ENCODE results near the gene LETM1. TPM values are rescaled to one million over a fixed set of nuclear protein-coding genes. Genes with fewer than 3 reads are reported as not detected.

Gene LETM1
- polyA plus RNA-seq, 1 experiment: 17.1 TPM

GRCh38 chr4:1821679-1822567 is 34.0 kb downstream of the LETM1 start:
- TF ChIP-seq CTCF (IDR thresholded peaks at IDR 0.05; ENCODE audit: insufficient read depth, low read depth, low read length): no peak
- CTCF ChIA-PET: interaction anchor here (1.4 to 1.6 kb wide), 3 partner anchors 13 to 77 kb away, joined by 3 to 6 read pairs (median 3); no protein-coding TSS in a partner anchor
- Histone ChIP-seq H3K27me3 (ENCODE audit: control insufficient read depth, insufficient read depth, low read length) (no peaks in the 10 kb centered on the region), H3K36me3 (ENCODE audit: control insufficient read depth, insufficient read depth, low read length) (peaks cover 37% of the 10 kb centered on the region), H3K4me3 (ENCODE audit: low read depth, low read length) (no peak overlapping the region)
- no peak for DNase-seq (ENCODE audit: low read depth)
- POLR2A ChIA-PET: no interaction called here

- POLR2A ChIA-PET: no interaction called here
- no peak for TF ChIP-seq CTCF (IDR thresholded peaks at IDR 0.05; ENCODE audit: insufficient read depth, low read depth, low read length)
- Histone ChIP-seq H3K36me3 (ENCODE audit: control insufficient read depth, insufficient read depth, low read length) (peaks cover 32% of the 10 kb centered on the region), H3K27me3 (ENCODE audit: control insufficient read depth, insufficient read depth, low read length) (no peaks in the 10 kb centered on the region), H3K4me3 (ENCODE audit: low read depth, low read length) (no peak overlapping the region)
- DNase-seq (ENCODE audit: low read depth): no peak
- CTCF ChIA-PET: interaction anchor here (0.9 to 1.5 kb wide), 2 partner anchors 31 to 79 kb away, joined by 3 to 4 read pairs; no protein-coding TSS in a partner anchor
Measured at GRCh38 chr4:1819816-1820215, 36.1 kb downstream of the LETM1 start.

- CTCF ChIA-PET: interaction anchor here (0.9 to 2.6 kb wide), 5 partner anchors 9 to 79 kb away, joined by 4 to 6 read pairs (median 4); no protein-coding TSS in a partner anchor
- Histone ChIP-seq H3K36me3 (ENCODE audit: control insufficient read depth, insufficient read depth, low read length) (peaks cover 36% of the 10 kb centered on the region), H3K27me3 (ENCODE audit: control insufficient read depth, insufficient read depth, low read length) (no peaks in the 10 kb centered on the region), H3K4me3 (ENCODE audit: low read depth, low read length) (no peak overlapping the region)
- TF ChIP-seq CTCF (IDR thresholded peaks at IDR 0.05; ENCODE audit: insufficient read depth, low read depth, low read length): no peak
- POLR2A ChIA-PET: no interaction called here
- DNase-seq (ENCODE audit: low read depth): no peak
Measured at GRCh38 chr4:1819284-1819683, 36.7 kb downstream of the LETM1 start.

- CTCF ChIA-PET: interaction anchor here (0.8 to 1.2 kb wide), 3 partner anchors 9 to 83 kb away, joined by 4 to 5 read pairs (median 5); no protein-coding TSS in a partner anchor
Measured at GRCh38 chr4:1815997-1816860, 39.7 kb downstream of the LETM1 start.

More at GRCh38 chr4:1815997-1816860, 39.7 kb downstream of the LETM1 start:
- TF ChIP-seq CTCF (IDR thresholded peaks at IDR 0.05; ENCODE audit: insufficient read depth, low read depth, low read length): no peak
- Histone ChIP-seq H3K4me3 (ENCODE audit: low read depth, low read length) (no peak overlapping the region), H3K36me3 (ENCODE audit: control insufficient read depth, insufficient read depth, low read length) (peaks cover 23% of the 10 kb centered on the region), H3K27me3 (ENCODE audit: control insufficient read depth, insufficient read depth, low read length) (no peaks in the 10 kb centered on the region)
- DNase-seq (ENCODE audit: low read depth): no peak
- POLR2A ChIA-PET: no interaction called here
